ENCODE results near the gene MBD3.
"Not testable (repeated sequence)": the region's sequence is repeated elsewhere in the genome, so short reads cannot be mapped to it uniquely, and the experiment has no call there.

MBD3 gene

GRCh38 chr19:1592755-1593500 lies at the start of gene MBD3:
TSS of gene MBD3 (minus strand) at chr19:1592865. CDS start at chr19:1592631, 234 bp downstream.
- peak; percentile 85 for DNase-seq

GRCh38 chr19:1640893-1641448 lies 48.3 kb upstream of the MBD3 start:
- DNase-seq: not testable (repeated sequence)

- DNase-seq: no peak
Measured at GRCh38 chr19:1636325-1637236, 43.9 kb upstream of the MBD3 start.

GRCh38 chr19:1634938-1635243 lies 42.2 kb upstream of the MBD3 start:
- no peak for DNase-seq

GRCh38 chr19:1634242-1634937 lies 41.7 kb upstream of the MBD3 start:
- DNase-seq: no peak

- no peak for DNase-seq
Measured at GRCh38 chr19:1633269-1633826, 40.7 kb upstream of the MBD3 start.

- DNase-seq: no peak
Measured at GRCh38 chr19:1632462-1633268, 40.0 kb upstream of the MBD3 start.

- no peak for DNase-seq
Measured at GRCh38 chr19:1631557-1632100, 39.0 kb upstream of the MBD3 start.

- no peak for DNase-seq
Measured at GRCh38 chr19:1630811-1631210, 38.1 kb upstream of the MBD3 start.

GRCh38 chr19:1630012-1630411 lies 37.3 kb upstream of the MBD3 start:
- DNase-seq: no peak

GRCh38 chr19:1629256-1629808 lies 36.7 kb upstream of the MBD3 start:
- DNase-seq: no peak

GRCh38 chr19:1627194-1627593 lies 34.5 kb upstream of the MBD3 start:
- no peak for DNase-seq

GRCh38 chr19:1626417-1627010 lies 33.8 kb upstream of the MBD3 start:
- DNase-seq: no peak

- peak; percentile 43 for DNase-seq
Measured at GRCh38 chr19:1624458-1624857, 31.8 kb upstream of the MBD3 start.

GRCh38 chr19:1622541-1622940 lies 29.9 kb upstream of the MBD3 start:
- no peak for DNase-seq

- no peak for DNase-seq
Measured at GRCh38 chr19:1622007-1622406, 29.3 kb upstream of the MBD3 start.

GRCh38 chr19:1621574-1621973 lies 28.9 kb upstream of the MBD3 start:
- no peak for DNase-seq

- DNase-seq: no peak
Measured at GRCh38 chr19:1621021-1621420, 28.4 kb upstream of the MBD3 start.

- DNase-seq: no peak
Measured at GRCh38 chr19:1620502-1620901, 27.8 kb upstream of the MBD3 start.

GRCh38 chr19:1619703-1620102 lies 27.0 kb upstream of the MBD3 start:
- DNase-seq: no peak

GRCh38 chr19:1619094-1619439 lies 26.4 kb upstream of the MBD3 start:
- no peak for DNase-seq
